ENCODE measurements around the gene LCA5L. TPM values are rescaled to one million over a fixed set of nuclear protein-coding genes. Genes with fewer than 3 reads are reported as not detected.
"Not testable (repeated sequence)": the region's sequence is repeated elsewhere in the genome, so short reads cannot be mapped to it uniquely, and the experiment has no call there.

LCA5L gene
- total RNA-seq, 1 donor from 2014 or later: 2.0 TPM

DNA sequence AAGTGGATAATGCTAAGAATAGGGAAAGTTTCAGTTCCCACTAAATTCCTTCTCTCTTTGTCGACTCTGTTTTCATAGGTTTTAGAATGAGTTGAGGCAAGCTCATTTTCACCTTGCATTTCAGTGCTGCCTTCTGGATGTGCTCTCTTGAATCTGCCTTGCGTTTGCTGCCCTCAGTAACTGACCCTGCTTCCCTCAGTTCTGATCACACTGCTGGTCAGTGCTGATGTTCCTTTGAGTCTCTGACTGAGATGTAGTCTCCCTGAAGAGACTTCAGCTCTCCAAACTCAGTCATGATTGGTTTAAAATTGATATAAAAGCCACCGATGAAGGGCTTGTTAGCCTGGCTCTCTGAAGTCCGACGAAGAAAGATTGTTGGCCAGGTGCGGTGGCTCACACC is 71.5 kb downstream of the LCA5L start:
- FAIRE-seq: no peak
- Histone ChIP-seq H3K27ac (ENCODE audit: low read depth, low read length) (no peak overlapping the region), H3K4me2 (ENCODE audit: low read length) (peak overlapping the region; percentile 33), H2AFZ (ENCODE audit: low read depth, low read length) (peak overlapping the region; percentile 32), H3K79me2 (ENCODE audit: insufficient read depth, low read length) (no peaks in the 10 kb centered on the region), H3K27me3 (ENCODE audit: insufficient read depth, low read length) (no peaks in the 10 kb centered on the region), H3K4me1 (ENCODE audit: insufficient read depth, low read length) (no peaks in the 10 kb centered on the region), H3K9me3 (ENCODE audit: insufficient read depth, low read depth, low read length) (no peaks in the 10 kb centered on the region), H3K4me3 (ENCODE audit: insufficient read depth, low read depth, low read length) (no peak overlapping the region), H3K36me3 (ENCODE audit: insufficient read depth, low read length) (no peaks in the 10 kb centered on the region), H4K20me1 (ENCODE audit: insufficient read depth, low read length) (no peaks in the 10 kb centered on the region), H3K9ac (ENCODE audit: low read length) (no peak overlapping the region)
- no peak for TF ChIP-seq EZH2 (IDR thresholded peaks at IDR 0.05; ENCODE audit: insufficient read depth, low read length)
- TF ChIP-seq, protein P1, sequence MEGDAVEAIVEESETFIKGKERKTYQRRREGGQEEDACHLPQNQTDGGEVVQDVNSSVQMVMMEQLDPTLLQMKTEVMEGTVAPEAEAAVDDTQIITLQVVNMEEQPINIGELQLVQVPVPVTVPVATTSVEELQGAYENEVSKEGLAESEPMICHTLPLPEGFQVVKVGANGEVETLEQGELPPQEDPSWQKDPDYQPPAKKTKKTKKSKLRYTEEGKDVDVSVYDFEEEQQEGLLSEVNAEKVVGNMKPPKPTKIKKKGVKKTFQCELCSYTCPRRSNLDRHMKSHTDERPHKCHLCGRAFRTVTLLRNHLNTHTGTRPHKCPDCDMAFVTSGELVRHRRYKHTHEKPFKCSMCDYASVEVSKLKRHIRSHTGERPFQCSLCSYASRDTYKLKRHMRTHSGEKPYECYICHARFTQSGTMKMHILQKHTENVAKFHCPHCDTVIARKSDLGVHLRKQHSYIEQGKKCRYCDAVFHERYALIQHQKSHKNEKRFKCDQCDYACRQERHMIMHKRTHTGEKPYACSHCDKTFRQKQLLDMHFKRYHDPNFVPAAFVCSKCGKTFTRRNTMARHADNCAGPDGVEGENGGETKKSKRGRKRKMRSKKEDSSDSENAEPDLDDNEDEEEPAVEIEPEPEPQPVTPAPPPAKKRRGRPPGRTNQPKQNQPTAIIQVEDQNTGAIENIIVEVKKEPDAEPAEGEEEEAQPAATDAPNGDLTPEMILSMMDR (IDR thresholded peaks at IDR 0.05; ENCODE audit: insufficient read depth, low read depth, low read length): no peak
- no peak for DNase-seq (ENCODE audit: low read depth)
- Mint-ChIP-seq H3K4me1 (ENCODE audit: low read depth, unreplicated experiment) (no peaks in the 10 kb centered on the region), H3K27ac (ENCODE audit: unreplicated experiment) (no peak overlapping the region), H3K27me3 (ENCODE audit: low read depth, unreplicated experiment) (no peaks in the 10 kb centered on the region), H3K9me3 (ENCODE audit: unreplicated experiment) (no peaks in the 10 kb centered on the region), H3K36me3 (ENCODE audit: low read depth, unreplicated experiment) (no peaks in the 10 kb centered on the region), H3K4me3 (ENCODE audit: unreplicated experiment) (no peak overlapping the region)

DNA sequence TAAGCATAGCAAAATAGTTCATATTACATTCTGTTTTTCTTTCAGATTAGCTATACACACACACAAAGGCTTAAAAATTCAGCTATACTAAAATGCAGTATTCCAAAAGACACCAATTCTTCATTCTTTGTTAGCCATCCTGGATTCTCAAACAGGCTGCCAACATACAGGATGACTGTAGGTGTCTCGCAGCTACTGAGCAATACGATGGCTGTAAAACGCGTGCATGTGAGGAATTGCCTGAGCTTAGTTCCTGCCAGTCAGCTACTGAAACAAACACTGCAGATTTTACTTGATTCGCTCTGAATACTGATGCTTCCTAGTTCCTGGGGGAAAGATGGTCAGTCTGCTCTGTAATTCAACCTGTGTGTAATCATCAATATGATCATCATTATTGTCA is 71.9 kb downstream of the LCA5L start:
- no peaks in the 10 kb centered on the region for H3K4me1 ChIP-seq (ENCODE audit: insufficient read depth, low read length)
- H2AFZ ChIP-seq (ENCODE audit: low read depth, low read length): peak overlapping the region; percentile 32
- H3K27ac ChIP-seq (ENCODE audit: low read depth, low read length): no peak overlapping the region
- peak overlapping the region; percentile 33 for H3K4me2 ChIP-seq (ENCODE audit: low read length)
- Mint-ChIP-seq H3K4me1 (ENCODE audit: low read depth, unreplicated experiment) (no peaks in the 10 kb centered on the region), H3K9me3 (ENCODE audit: unreplicated experiment) (no peaks in the 10 kb centered on the region), H3K27ac (ENCODE audit: unreplicated experiment) (no peak overlapping the region), H3K27me3 (ENCODE audit: low read depth, unreplicated experiment) (no peaks in the 10 kb centered on the region), H3K4me3 (ENCODE audit: unreplicated experiment) (no peak overlapping the region), H3K36me3 (ENCODE audit: low read depth, unreplicated experiment) (no peaks in the 10 kb centered on the region)
- H3K27me3 ChIP-seq (ENCODE audit: insufficient read depth, low read length): no peaks in the 10 kb centered on the region
- no peaks in the 10 kb centered on the region for H3K9me3 ChIP-seq (ENCODE audit: insufficient read depth, low read depth, low read length)
- no peak overlapping the region for H3K9ac ChIP-seq (ENCODE audit: low read length)
- no peak overlapping the region for H3K4me3 ChIP-seq (ENCODE audit: insufficient read depth, low read depth, low read length)
- no peaks in the 10 kb centered on the region for H3K79me2 ChIP-seq (ENCODE audit: insufficient read depth, low read length)
- no peak for TF ChIP-seq EZH2 (IDR thresholded peaks at IDR 0.05; ENCODE audit: insufficient read depth, low read length)
- TF ChIP-seq, protein P1 (IDR thresholded peaks at IDR 0.05; ENCODE audit: insufficient read depth, low read depth, low read length): peak; percentile 18
- peak; percentile 47 for FAIRE-seq
- H3K36me3 ChIP-seq (ENCODE audit: insufficient read depth, low read length): no peaks in the 10 kb centered on the region
- peak; percentile 35 for DNase-seq (ENCODE audit: low read depth)
- H4K20me1 ChIP-seq (ENCODE audit: insufficient read depth, low read length): no peaks in the 10 kb centered on the region

DNA sequence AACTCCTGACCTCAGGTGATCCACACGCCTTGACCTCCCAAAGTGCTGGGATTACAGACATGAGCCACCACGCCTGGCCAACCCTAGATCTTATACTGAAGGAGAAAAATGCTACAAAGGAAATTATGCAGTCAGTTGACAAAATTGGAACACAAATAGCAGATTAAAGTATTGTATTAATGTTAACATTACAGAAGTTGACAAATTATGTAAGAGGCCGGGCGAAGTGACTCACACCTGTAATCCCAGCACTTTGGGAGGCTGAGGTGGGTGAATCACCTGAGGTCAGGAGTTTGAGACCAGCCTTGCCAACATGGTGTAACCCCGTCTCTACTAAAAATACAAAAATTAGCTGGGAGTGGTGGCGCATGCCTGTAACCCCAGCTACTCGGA is 75.7 kb downstream of the LCA5L start:
- not testable (repeated sequence) for FAIRE-seq; H3K36me3 ChIP-seq (ENCODE audit: insufficient read depth, low read length); H3K4me2 ChIP-seq (ENCODE audit: low read length); H3K9ac ChIP-seq (ENCODE audit: low read length); H2AFZ ChIP-seq (ENCODE audit: low read depth, low read length); H3K4me3 Mint-ChIP-seq (ENCODE audit: unreplicated experiment); H3K27ac Mint-ChIP-seq (ENCODE audit: unreplicated experiment); H3K27me3 ChIP-seq (ENCODE audit: insufficient read depth, low read length); H3K79me2 ChIP-seq (ENCODE audit: insufficient read depth, low read length); H3K4me1 Mint-ChIP-seq (ENCODE audit: low read depth, unreplicated experiment); DNase-seq (ENCODE audit: low read depth); H3K9me3 ChIP-seq (ENCODE audit: insufficient read depth, low read depth, low read length); H3K27me3 Mint-ChIP-seq (ENCODE audit: low read depth, unreplicated experiment); H3K9me3 Mint-ChIP-seq (ENCODE audit: unreplicated experiment); H4K20me1 ChIP-seq (ENCODE audit: insufficient read depth, low read length); H3K36me3 Mint-ChIP-seq (ENCODE audit: low read depth, unreplicated experiment); H3K4me1 ChIP-seq (ENCODE audit: insufficient read depth, low read length); H3K4me3 ChIP-seq (ENCODE audit: insufficient read depth, low read depth, low read length); H3K27ac ChIP-seq (ENCODE audit: low read depth, low read length)
